RWPE1 (cell line): Measurements from ENCODE around the gene EPHA8.

ENCODE experiments used
- CTCF ChIA-PET: fragments of 350-600 bp; sonication (Branson Sonifier 250); formaldehyde crosslinking; extraction: SDS; loops from one replicate; lab custom pipeline; 2021; lab: Yijun Ruan, JAX
- POLR2A ChIA-PET: fragments of 400-600 bp; formaldehyde crosslinking; extraction: SDS; loops from one replicate; lab custom pipeline; 2020; ENCODE audit warnings: antibody characterized with exemption; ENCODE audit not compliant: low non-redundant PET; lab: Yijun Ruan, JAX
- DNase-seq: peaks from one replicate; pipeline ENCODE4 v3.0.0; 2012; ENCODE audit warnings: low spot score
- H3K27ac ChIP-seq: fragments of 450-650 bp; 2 replicates; pipeline ENCODE4 v1.5.1; 2017
- TF ChIP-seq, protein P1 (sequence below): fragments of 450-650 bp; conservative IDR thresholded peaks from 2 replicates; pipeline ENCODE4 v1.5.1; 2017; ENCODE audit warnings: low read depth, mild to moderate bottlenecking

EPHA8 gene

GRCh38 chr1:22633697-22634463 is 70.6 kb downstream of the EPHA8 start:
- POLR2A ChIA-PET, result no interaction called here
- no peak overlapping the region for H3K27ac ChIP-seq
- CTCF ChIA-PET, result interaction anchor here (0.7 to 4.0 kb wide), 4 partner anchors 8 to 225 kb away, joined by 3 to 12 read pairs (median 3); no protein-coding TSS in a partner anchor
- TF ChIP-seq, protein P1, sequence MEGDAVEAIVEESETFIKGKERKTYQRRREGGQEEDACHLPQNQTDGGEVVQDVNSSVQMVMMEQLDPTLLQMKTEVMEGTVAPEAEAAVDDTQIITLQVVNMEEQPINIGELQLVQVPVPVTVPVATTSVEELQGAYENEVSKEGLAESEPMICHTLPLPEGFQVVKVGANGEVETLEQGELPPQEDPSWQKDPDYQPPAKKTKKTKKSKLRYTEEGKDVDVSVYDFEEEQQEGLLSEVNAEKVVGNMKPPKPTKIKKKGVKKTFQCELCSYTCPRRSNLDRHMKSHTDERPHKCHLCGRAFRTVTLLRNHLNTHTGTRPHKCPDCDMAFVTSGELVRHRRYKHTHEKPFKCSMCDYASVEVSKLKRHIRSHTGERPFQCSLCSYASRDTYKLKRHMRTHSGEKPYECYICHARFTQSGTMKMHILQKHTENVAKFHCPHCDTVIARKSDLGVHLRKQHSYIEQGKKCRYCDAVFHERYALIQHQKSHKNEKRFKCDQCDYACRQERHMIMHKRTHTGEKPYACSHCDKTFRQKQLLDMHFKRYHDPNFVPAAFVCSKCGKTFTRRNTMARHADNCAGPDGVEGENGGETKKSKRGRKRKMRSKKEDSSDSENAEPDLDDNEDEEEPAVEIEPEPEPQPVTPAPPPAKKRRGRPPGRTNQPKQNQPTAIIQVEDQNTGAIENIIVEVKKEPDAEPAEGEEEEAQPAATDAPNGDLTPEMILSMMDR, result no peak
- DNase-seq, result no peak

DNA sequence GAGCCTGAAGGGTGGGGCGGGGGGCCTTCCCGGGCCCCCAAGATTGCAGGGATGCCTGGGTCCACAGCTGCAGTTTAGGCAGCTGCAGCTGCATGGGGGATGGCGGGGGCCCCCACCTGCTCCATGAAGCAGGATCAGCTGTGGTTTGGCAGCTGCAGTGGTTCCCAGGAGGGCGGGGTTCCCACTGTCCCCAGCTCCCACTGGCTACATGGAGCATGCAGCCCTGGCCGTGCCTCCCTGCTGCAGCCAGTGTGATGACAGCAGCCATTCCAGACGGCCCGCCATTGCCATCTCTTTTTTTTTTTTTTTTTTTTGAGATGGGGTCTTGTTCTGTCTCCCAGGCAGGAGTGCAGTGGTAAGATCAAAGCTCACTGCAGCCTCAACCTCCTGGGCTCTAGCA is 72.1 kb downstream of the EPHA8 start:
- ChIA-PET CTCF (interaction anchor here (0.7 to 4.0 kb wide), 2 partner anchors 77 to 215 kb away, joined by 3 to 12 read pairs; no protein-coding TSS in a partner anchor), POLR2A (interaction anchor here (0.7 kb wide), 1 partner anchor 35 kb away, joined by 7 read pairs; no protein-coding TSS in a partner anchor)
- no peak overlapping the region for H3K27ac ChIP-seq
- no peak for DNase-seq
- TF ChIP-seq, protein P1, result no peak

DNA sequence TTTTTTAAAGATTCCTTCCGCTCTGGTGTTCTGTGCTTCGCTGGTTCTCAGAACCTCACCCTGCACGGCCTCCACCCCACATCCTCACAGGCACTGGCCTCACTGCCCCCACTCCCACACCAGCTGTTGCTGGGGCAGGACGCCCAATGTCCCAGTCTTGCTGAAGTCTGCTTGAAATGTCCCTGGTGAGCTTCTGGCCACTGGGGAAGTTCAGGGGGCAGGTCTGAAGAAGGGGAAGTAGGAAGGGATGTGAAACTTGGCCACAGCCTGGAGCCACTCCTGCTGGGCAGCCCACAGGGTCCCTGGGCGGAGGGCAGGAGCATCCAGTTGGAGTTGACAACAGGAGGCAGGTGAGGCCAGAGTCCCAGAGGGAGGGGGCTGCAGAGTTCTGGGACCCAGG is 73.1 kb downstream of the EPHA8 start, which contains the start of gene C1QA:
Gene C1QA, plus strand, starts transcription at position 276 of the 400 bp plus-strand sequence. CDS start 989 bp downstream, outside the sequence.
- ChIA-PET POLR2A (no interaction called here), CTCF (interaction anchor here (0.5 to 4.0 kb wide), 2 partner anchors 17 to 216 kb away, joined by 6 to 12 read pairs; partner anchors contain the start of gene C1QB)
- no peak within 1 kb of the TSS for H3K27ac ChIP-seq
- TF ChIP-seq, protein P1, result no peak
- DNase-seq, result no peak

DNA sequence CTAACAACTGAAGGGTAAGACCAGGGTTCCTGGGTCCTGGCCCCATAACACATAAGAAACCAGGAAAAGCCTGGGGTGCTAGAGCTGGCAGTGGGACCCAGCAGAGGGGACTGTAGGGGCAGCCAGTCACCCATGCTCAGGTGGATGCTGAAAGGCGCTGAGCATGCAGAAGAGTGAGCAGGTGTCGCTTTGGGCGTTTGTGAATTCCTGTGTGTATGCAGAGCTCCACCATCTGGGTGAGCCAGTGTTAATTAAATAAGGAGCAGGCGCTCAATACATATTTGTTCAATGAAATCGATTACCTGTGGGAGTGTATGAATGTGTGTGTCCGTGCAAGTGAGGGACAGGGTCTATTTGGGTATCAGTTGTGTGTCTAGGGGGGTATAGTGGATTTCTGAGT is 73.6 kb downstream of the EPHA8 start:
- no peak overlapping the region for H3K27ac ChIP-seq
- POLR2A ChIA-PET, result no interaction called here
- no peak for DNase-seq
- TF ChIP-seq, protein P1, result no peak
- CTCF ChIA-PET, result interaction anchor here (0.6 to 4.0 kb wide), 2 partner anchors 17 to 216 kb away, joined by 3 to 12 read pairs; no protein-coding TSS in a partner anchor

GRCh38 chr1:22637907-22638445 is 74.7 kb downstream of the EPHA8 start:
- H3K27ac ChIP-seq, result no peak overlapping the region
- ChIA-PET CTCF (no interaction called here), POLR2A (no interaction called here)
- DNase-seq, result no peak
- TF ChIP-seq, protein P1, result no peak

- no peak for DNase-seq
- ChIA-PET POLR2A (no interaction called here), CTCF (no interaction called here)
- TF ChIP-seq, protein P1, result no peak
- H3K27ac ChIP-seq, result no peak overlapping the region
Observed at GRCh38 chr1:22638476-22639234, 75.4 kb downstream of the EPHA8 start.
